GM18870 (cell line): Measurements from ENCODE around the gene AGO3.
"Not testable (repeated sequence)": the region's sequence is repeated elsewhere in the genome, so short reads cannot be mapped to it uniquely, and the experiment has no call there.

Experiments
- ATAC-seq: cut with Tn5 transposase; IDR thresholded peaks from one replicate; pipeline ENCODE4 v1.9.1; 2021; ENCODE audit warnings: moderate library complexity; ENCODE audit not compliant: unreplicated experiment

AGO3 gene

GRCh38 chr1:36006941-36007500 is 76.1 kb downstream of the AGO3 start:
- ATAC-seq = no peak

- no peak for ATAC-seq
Measured at GRCh38 chr1:36007741-36008140, 76.8 kb downstream of the AGO3 start.

GRCh38 chr1:36008546-36009197 is 77.8 kb downstream of the AGO3 start:
- no peak for ATAC-seq

DNA sequence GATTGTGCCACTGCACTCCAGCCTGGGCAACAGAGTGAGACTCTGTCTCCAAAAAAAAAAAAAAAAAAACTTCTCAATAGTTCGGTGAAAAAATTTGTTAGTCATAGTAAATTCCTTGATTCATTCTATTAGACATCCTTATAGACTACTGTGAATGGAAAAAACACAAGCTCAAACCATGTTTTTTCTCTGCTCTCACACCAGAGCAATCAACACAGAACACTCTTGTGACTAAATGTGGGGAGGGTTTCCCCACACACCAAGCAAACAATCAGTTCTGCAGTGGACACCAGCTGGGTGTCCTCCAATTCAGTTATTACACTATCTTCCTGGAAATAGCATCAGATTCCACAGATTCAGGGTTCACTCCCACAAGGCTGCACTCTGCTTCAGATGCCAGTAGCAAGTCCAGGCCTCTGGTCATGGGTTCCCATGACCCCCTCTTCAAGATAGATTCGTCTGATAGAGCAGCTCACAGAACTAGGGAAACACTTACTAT is 83.9 kb downstream of the AGO3 start:
- no peak for ATAC-seq

GRCh38 chr1:36016686-36017085 is 85.8 kb downstream of the AGO3 start:
- ATAC-seq = no peak

DNA sequence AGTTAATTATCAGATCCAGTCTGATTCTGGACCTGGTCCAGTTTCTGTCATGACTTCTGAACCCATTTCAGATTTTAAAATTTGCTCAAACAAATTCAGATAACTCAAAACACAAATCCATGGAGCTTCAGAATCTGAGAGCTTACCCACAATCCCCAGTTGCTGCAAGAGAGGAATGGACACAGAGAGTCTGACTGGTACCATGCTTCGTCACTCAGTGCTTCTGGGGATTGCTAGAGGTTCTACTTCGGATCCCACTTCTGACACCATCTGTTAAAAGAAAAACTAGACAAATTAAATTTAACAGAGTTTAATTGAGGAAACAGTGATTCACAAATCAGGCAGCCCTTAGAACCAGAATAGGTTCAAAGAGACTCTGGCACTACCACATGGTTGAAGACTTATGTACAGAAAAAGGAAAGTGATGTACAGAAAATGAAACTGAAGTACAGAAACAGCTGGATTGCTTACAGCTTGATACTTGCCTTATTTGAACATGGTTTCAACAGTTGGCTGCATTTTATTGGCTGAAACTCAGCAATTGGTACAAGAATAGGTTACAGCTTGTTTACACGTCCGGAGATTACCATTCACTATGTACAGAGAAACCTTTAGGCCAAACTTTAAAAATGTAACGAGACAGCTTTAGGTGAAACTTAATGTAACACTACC is 92.3 kb downstream of the AGO3 start:
- ATAC-seq = peak; percentile 65

DNA sequence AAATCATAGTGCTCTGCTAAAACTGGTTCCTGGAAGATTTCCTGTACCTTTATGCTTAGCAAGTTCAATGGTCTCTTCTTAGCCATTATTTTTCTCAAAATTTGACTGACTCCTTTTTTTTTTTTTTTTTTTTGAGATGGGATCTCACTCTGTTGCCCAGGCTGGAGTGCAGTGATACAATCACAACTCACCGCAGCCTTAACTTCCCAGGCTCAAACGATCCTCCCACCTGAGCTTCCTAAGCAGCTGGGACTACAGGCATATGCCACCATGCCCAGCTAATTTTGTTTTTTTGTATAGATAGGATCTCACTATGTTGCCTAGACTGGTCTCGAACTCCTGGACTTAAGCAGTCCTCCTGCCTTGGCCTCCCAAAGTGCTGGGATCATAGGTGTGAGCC is 93.1 kb downstream of the AGO3 start:
- not testable (repeated sequence) for ATAC-seq

DNA sequence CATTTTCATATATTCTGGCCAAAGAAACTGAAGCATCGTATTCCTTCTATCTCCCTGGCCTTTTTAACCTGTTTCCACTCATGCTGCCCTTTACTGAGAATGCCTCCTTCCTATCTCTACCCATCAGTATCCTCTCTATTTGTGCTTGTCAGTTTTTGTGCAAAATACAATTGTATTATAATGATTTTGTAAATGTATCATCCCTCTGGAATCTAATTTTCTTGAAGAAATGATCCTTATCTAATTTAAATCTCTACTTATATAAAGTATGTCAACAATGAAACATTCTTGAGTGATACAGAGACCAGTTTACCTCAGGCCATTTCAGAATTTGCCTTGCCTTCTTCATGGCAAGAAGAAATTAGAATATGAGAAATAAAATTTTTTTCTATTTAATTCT is 93.9 kb downstream of the AGO3 start:
- ATAC-seq = no peak

DNA sequence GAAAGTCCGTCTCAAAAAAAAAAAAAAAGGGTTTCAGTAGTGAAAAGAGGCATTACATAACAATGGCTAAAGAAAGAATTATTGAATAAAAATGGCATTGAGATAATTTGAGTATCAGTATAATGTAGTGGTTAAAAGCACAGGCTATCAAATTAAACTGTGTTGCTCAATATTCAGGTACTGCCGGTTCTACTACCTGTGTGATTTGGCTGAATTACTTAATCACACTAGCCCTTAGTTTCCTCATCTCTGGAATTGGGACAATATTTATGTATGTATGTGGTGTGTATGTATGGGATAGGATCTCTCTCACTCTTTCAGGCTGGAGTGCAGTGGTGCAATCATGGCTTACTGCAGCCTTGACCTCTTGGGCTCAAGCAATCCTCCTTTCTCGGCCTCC is 96.9 kb downstream of the AGO3 start:
- no peak for ATAC-seq

- no peak for ATAC-seq
Measured at GRCh38 chr1:36031441-36031840, 100.5 kb downstream of the AGO3 start.

- no peak for ATAC-seq
Measured at GRCh38 chr1:36034692-36035091, 103.8 kb downstream of the AGO3 start.

DNA sequence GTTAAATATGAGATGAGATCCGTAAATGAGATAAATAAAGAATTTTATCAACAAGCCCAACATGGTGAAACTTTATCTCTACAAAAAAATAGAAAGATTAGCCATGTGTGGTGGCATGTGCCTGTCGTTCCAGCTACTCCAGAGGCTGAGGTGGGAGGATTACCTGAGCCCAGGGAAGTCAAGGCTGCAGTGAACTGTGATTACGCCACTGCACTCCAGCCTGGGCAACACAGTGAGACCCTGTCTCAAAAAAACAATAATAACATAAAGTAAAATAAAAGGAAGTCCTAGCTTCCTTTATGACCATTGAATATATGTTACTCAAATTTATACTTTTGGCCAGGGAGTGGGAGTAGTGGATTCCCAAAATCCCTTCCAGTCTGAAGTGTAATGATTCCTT is 104.2 kb downstream of the AGO3 start:
- no peak for ATAC-seq

DNA sequence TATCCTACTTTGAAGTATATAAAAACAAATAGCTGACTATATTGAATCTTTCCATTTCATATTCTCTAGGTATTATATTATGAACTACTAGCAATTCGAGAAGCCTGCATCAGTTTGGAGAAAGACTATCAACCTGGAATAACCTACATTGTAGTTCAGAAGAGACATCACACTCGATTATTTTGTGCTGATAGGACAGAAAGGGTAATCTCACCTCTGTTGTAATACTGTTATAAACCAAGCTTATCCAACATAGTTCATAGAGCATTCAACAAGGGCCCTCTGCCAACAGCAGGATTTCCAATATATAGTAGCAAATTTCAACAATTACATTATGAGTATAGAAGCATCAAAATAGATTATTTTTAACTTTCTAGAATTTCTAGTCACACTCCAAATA is 109.3 kb downstream of the AGO3 start:
- ATAC-seq = no peak

- no peak for ATAC-seq
Measured at GRCh38 chr1:36051821-36052220, 120.9 kb downstream of the AGO3 start.

GRCh38 chr1:36053978-36054377 is 123.1 kb downstream of the AGO3 start:
- no peak for ATAC-seq

DNA sequence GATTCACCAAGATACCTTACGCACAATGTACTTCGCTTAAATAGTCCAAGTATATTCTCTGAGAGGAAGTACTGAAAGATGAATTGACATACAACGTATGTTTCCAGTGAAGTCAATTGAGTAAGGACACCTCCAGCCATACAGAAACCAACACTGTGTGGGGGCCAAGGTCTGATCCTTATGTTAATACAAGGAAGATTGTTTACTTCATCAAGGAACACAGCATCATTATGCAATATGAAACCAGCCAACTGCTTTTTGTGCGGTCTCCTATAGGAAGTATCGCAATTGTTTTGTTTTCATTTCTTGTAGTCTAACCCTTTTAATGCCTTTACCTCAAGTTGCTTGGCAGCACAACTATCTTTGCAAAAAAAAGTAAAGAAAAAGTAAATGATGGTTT is 124.8 kb downstream of the AGO3 start:
- ATAC-seq = no peak

- no peak for ATAC-seq
Measured at GRCh38 chr1:36062315-36062714, 131.4 kb downstream of the AGO3 start.

DNA sequence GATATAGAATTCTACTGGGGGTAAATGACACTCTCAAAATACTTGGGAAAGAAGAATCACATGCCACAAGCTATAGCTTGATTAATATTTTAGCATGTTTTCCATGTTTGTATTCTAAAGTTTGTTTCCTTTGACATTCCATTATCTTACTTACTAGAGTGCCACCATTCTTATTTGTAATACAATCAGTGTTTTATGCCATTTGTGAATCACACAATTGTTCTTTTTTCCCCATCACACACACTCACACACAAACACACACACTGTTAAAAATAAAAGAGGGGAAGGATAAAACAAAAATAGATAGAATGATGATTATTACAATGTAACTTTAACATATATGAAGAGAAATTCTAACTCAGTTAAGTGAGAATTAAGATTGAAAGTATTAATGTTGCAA is 137.0 kb downstream of the AGO3 start:
- no peak for ATAC-seq

- ATAC-seq = no peak
Measured at GRCh38 chr1:36068866-36069265, 138.0 kb downstream of the AGO3 start.

- ATAC-seq = no peak
Measured at GRCh38 chr1:36070349-36070748, 139.4 kb downstream of the AGO3 start.

DNA sequence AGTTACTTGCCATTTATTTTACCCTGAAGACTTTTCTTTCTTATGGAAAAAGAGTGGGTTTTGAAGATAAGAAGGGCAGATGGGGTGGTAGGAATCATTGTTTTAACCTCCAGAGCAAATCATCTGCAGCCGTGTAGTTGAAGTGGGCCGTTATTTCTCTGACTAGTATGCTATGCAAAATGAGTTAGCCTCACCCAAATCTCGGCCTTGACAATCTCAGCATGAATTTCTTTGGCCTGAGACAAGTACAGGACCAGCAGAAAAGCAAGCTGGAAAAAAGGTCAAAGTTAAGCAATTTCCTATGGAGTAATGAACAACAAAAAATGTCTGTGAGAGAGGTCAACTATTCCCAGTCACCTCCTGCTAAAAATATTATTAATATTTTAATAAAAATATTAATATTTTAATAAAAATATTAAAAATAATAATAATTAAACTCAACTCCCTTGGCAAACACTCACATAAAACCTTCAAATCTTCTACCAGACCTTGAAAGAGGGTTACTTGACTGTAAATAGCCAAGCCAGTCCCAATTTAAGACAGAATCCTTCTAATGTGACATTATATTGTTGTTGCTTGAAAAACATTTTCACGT is 146.2 kb downstream of the AGO3 start:
- no peak for ATAC-seq

- no peak for ATAC-seq
Measured at GRCh38 chr1:36080236-36080635, 149.3 kb downstream of the AGO3 start.
